NCI-H510A (cell line): ENCODE results near the gene NFIA.

Source experiments
- DNase-seq: peaks from one replicate; lab custom pipeline; 2025; lab: John Stamatoyannopoulos, UW

Gene NFIA

GRCh38 chr1:61498342-61498741 is 416.0 kb downstream of the NFIA start:
- no peak for DNase-seq

DNA sequence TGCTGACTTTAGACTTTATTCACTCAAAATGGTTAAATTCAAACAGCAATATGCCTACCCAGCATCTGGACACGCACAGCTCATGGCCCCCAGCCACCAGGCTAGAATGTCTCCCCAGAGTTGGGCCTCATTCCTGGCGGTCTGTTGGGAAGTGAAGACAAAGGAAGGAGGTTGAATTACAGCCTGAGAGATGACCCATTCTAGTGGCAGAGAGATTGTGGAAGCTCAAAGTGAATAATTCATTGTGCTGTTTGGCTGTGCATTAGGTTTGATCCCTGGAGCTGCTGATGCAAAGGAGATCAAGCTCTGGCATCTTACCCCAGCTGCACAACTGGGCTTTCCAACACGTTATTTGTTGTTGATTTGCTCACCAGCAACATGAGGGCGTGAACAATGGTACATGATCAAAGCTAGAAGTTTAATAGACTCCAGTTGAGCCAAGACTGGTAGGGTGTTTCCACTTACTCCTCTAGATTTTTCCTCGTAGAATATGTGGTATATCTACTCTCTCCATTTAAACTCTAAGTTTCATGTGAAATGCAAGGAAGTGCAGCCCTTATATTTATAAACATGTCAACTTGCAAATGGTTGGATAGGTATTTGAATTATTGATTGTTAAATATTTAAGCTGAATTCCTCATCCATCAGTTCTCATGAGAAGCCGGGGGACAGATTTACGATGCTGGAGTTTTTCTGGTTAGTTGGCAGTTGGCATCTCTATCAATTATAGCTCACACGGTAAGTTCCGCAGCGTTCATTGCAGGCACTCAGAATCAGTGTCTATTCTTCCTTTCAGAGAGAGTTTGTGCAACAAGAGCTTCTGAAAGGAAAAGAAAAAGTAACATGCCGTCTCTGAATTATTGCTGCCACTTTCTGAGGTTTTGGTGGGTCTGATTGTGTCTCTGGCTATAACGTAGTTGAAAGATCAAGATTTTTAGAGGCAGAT is 419.9 kb downstream of the NFIA start:
- DNase-seq, result no peak

- no peak for DNase-seq
Measured at GRCh38 chr1:61504305-61504704, 421.9 kb downstream of the NFIA start.

DNA sequence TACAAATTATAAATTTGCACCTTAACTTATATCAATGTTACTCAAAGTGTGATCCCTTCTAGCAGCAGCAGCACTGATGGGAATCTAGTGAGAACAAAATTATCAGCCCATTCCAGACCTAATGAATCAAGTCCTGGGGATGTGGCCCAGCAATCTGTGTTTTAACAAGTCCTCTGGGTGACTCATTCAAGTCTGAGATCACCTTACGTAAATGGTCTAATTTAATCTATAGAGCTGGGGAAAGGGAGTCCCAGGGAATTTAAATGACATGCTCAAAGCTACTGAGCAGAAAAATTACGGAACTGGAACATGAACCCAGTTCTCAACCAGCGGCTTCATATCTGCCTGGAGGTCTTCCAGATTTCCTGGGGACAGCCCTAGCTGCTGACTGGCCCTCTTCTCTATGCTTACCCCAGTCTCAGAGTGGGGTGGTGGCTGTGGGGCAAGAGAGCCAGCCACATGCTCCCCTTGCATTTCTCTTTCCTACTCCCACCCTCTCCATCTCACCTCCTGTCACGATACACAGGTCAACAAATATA is 422.6 kb downstream of the NFIA start:
- no peak for DNase-seq

GRCh38 chr1:61506236-61506635 is 423.9 kb downstream of the NFIA start:
- no peak for DNase-seq

DNA sequence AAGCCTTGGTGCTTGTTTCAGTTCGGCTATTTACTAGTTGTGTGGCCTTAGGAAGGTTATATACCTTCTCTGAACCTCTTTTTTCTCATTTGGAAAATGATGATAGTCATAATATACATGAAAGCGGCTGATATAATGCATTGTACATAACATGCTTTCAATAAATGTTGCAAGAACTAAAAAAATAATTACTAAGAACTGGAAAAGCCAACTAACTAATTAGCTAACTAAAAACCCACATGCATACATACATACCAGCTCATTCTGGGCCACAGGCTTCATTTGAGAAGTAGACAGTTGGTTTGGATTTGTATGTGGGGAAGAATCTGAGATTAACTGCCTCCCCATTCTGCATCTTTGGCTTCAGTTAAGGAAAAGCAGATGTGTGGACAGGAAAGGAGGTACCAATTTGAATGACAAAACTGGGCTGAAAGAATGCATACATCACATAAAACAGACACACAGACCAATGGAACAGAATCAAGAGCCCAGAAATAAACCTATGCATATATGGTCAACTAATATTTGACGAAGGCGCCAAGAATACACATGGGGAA is 424.7 kb downstream of the NFIA start:
- DNase-seq, result no peak
